SHP77 (cell line): Measurements from ENCODE around the gene FBXO34.

Experiments
- DNase-seq, 2 experiments: peaks; one replicate each; lab custom pipeline; 2025; lab: John Stamatoyannopoulos, UW

The FBXO34 gene

GRCh38 chr14:55272922-55273321 is 1.7 kb downstream of the FBXO34 start:
- no peak for DNase-seq

GRCh38 chr14:55274146-55274545 is 2.9 kb downstream of the FBXO34 start:
- DNase-seq, result no peak

GRCh38 chr14:55274751-55275150 is 3.5 kb downstream of the FBXO34 start:
- no peak for DNase-seq

DNA sequence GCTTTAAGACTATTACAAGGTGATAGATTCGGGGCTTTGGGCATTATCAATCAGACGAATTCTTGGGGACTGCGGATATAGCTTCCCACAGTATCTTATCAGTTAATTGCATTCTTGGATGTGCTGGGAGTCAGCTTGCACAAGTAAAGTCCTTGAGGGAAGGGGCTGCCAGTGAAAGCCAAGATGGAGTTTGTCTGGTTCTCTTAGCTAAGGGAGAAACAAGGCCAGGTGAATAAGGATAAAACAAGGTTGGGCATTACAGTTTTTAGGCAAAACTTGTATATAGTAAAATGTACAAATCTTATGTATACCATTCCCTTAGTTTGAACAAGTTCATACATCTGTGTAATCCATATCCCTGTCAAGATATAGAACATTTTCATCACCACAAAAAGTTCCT is 5.5 kb downstream of the FBXO34 start:
- DNase-seq, result no peak

DNA sequence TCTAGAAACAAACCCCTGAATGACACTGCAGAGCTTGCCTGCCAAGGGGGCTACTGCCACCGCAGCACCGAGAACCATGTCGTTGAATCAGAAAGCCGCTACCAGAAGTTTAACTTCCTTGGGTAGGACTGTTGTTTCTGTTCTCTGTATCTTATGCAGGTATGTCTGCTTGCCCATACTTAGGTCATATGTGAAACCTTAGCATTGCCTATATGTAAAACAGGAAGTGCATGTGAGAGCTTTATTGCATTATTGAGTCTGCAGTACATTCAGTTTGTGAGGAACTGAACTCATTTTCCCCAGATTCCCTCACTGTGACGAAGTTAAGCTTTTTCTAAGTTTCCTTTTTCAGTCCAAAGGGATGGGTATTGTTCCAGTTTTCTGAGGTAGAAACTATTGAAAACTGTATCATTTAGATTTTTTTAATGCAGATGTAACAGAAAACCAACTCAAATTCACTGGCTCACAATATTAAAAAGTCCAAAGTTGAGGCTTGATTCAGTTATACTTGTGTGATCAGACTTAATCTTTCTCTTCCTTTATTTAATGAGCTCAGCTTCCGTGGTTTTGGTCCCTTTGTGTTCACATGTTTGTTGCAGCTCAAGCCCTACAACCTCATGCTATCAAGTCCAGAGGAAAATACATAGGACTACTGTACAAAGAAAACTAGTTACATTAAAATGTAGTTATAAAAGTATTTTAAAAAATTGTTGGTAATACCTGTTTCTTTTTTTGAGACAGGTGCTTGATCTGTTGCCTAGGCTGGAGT is 6.9 kb downstream of the FBXO34 start:
- DNase-seq, result no peak

DNA sequence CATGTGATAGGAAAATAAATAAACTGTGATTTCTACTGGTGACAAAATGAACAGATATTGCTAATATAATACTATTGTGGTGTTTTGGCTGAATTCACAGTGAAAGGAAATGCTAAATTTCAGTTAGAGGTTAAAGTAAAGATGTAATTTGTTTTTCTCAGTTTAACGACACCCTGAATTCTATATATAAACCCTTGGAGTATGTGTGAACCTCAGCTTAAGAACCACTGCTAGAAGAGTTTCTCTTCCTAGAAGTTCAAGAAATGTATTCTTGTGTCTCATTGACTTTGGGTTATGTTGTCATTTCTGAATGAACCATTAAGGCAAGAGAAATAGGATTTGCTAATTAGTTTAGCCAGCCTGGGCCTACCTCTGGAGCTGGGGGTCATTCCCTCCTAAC is 8.2 kb downstream of the FBXO34 start:
- no peak for DNase-seq

DNA sequence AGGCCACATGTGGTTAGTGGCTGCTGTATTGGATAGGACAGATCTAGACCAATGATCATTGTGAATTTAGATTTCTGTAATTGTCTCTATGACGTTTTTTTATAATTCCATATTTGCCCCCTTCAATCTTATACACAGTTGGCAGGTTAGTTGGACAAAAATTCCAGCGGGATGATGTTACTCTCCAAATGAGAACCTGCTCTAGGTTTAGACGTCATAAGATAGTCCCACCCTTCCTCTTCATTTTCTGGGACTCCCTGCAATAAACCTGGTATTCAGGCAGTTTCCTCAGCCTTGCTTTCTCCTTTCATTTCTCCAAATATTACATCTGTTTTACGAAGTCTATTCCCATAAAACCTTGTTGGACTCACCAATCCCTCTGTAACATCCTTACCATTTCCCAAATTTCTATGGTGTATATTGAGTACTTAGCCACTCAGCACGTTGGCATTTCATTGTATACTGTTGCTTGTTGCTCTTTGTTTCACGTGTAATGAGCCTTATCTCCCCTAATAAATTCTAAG is 10.2 kb downstream of the FBXO34 start:
- DNase-seq, result no peak

GRCh38 chr14:55285048-55285652 is 13.9 kb downstream of the FBXO34 start:
- no peak for DNase-seq

GRCh38 chr14:55288439-55288838 is 17.2 kb downstream of the FBXO34 start:
- no peak for DNase-seq

DNA sequence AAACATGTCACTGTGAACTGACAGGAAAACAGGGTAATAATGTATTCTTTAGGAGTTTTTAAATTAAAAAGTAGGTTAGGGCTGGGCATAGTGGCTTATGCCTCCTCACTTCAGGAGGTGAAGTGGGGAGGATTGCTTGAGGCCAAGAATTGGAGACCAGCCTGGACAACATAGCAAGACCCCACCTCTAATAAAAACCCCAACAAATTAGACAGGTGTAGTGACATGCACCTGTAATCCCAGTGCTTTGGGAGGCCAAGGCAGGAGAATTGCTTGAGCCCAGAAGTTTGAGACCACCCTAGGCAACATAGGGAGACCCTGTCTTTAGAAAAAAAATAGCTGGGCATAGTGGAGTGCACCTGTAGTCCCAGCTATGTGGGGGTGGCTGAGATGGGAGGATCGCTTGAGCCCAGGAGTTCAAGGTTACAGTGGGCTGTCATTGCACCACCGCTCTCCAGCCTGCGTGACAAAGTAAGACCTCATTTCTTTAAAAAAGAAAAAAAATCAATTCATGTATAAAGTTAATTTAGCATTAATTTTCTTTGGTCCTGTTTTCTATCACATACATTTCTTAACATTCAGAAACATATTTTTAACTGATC is 20.4 kb downstream of the FBXO34 start:
- no peak for DNase-seq

DNA sequence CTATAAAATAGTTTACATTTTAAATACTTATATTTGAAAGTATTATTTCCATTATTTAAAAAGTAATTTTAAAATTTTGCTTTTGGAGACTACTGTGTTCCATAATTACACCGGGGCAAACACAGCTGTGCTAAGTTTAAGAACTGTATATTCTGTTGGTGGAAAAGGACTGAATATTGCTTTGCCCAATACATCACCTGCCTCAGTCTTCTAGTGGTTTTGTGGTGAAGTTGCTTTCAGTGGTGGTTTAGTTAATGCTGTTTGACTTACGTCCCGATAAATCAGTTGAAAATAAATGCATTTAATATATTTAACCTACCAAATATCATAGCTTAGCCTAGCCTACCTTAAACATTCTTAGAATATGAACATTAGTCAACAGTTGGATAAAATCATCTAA is 23.4 kb downstream of the FBXO34 start:
- DNase-seq, result no peak

GRCh38 chr14:55297611-55298499 is 26.6 kb downstream of the FBXO34 start:
- DNase-seq, result no peak

- DNase-seq, result no peak
Measured at GRCh38 chr14:55298500-55298822, 27.2 kb downstream of the FBXO34 start.

- no peak for DNase-seq
Measured at GRCh38 chr14:55301437-55302121, 30.4 kb downstream of the FBXO34 start.

- no peak for DNase-seq
Measured at GRCh38 chr14:55302367-55303124, 31.3 kb downstream of the FBXO34 start.

DNA sequence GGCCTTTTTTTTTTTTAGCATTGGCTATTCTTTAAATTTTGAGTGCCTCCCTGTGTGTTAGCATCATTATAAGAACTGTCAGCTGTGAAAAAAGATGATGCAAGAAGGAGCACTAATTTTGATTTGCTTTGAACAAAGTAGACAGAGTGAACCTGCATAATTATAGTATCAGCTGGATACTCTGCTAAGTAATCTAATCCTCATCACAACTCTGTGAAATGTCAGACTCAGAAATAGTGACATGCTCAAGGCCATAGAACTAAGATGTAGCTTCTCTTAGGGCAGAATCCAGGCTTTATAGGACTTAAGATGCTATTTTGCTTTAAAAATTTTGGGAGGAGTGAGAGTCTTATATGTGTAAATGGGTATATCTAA is 31.9 kb downstream of the FBXO34 start:
- no peak for DNase-seq

DNA sequence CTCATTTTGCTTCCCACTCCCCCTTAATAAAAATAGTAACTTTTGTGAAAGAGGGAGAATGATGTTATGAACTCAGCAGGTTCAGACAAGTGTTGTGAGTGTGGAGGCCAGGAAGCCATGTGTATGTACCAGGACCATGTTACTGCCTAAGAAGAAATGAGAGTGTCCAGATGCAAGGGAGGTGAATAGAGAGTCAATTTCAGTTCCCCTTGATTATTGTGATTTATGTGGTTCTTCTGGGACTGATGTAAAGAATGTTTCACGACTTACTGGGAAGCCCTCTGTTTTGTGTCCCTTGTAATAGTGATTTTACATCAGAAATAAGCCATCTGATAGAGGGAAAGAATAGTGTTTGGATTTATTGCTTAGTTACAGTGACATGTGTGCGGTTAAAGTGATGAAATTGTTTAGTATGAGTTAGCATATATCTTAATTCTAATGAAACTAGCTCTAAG is 32.5 kb downstream of the FBXO34 start:
- DNase-seq, result no peak

GRCh38 chr14:55306938-55307589 is 35.8 kb downstream of the FBXO34 start:
- no peak for DNase-seq

GRCh38 chr14:55309154-55309553 is 37.9 kb downstream of the FBXO34 start:
- DNase-seq, result no peak

GRCh38 chr14:55309761-55310365 is 38.6 kb downstream of the FBXO34 start:
- no peak for DNase-seq
